Liver (tissue), 9 donors: ENCODE data around the gene ERN1. TPM values are rescaled to one million over a fixed set of nuclear protein-coding genes. Genes with fewer than 3 reads are reported as not detected.

ENCODE experiments used
- DNase-seq: peaks from one replicate; pipeline ENCODE4 v3.0.0-alpha.2; 2017; ENCODE audit warnings: low spot score
- H3K27ac ChIP-seq, 2 donors: one replicate each; pipeline ENCODE4 v1.7.0; 2013; ENCODE audit warnings: inconsistent platforms in 2 of 2, low read length in 2 of 2, control low read depth in 1 of 2, low read depth in 1 of 2, mild to moderate bottlenecking in 1 of 2
- H3K27me3 ChIP-seq, 4 donors: one replicate each; pipeline versions ENCODE4 v1.6.1 to v1.7.0; 2013; ENCODE audit warnings: low read length in 3 of 4, inconsistent platforms in 1 of 4, mild to moderate bottlenecking in 1 of 4, moderate library complexity in 1 of 4; ENCODE audit not compliant: control insufficient read depth in 4 of 4, insufficient read depth in 4 of 4
- H3K36me3 ChIP-seq, 4 donors: one replicate each; pipeline versions ENCODE4 v1.6.1 to v1.7.0; 2013; ENCODE audit warnings: low read length in 3 of 4, mild to moderate bottlenecking in 3 of 4, low read depth in 1 of 4, moderate library complexity in 1 of 4; ENCODE audit not compliant: control insufficient read depth in 4 of 4, insufficient read depth in 3 of 4
- H3K4me1 ChIP-seq, 4 donors: one replicate each; pipeline versions ENCODE4 v1.6.1 to v1.7.0; 2013; ENCODE audit warnings: low read length in 3 of 4, mild to moderate bottlenecking in 3 of 4, moderate library complexity in 1 of 4; ENCODE audit not compliant: control insufficient read depth in 4 of 4, insufficient read depth in 4 of 4
- H3K4me3 ChIP-seq, 3 donors: one replicate each; pipeline versions ENCODE4 v1.6.1 to v1.7.0; 2013; ENCODE audit warnings: low read length in 3 of 3, control low read depth in 1 of 3, low read depth in 1 of 3, mild to moderate bottlenecking in 1 of 3
- H3K9ac ChIP-seq, 2 donors: one replicate each; pipeline ENCODE4 v1.7.0; 2013; ENCODE audit warnings: low read length in 2 of 2, mild to moderate bottlenecking in 2 of 2, moderate library complexity in 2 of 2, control low read depth in 1 of 2, low read depth in 1 of 2
- H3K9me3 ChIP-seq, 4 donors: one replicate each; pipeline versions ENCODE4 v1.6.1 to v1.7.0; 2013; ENCODE audit warnings: low read length in 3 of 4; ENCODE audit not compliant: control insufficient read depth in 4 of 4
- EGR1 ChIP-seq, 2 donors: IDR thresholded peaks; 2 replicates each; pipeline ENCODE4 v1.6.1; 2016 to 2018; ENCODE audit warnings: antibody characterized with exemption in 2 of 2, low read depth in 2 of 2
- FOXA1 ChIP-seq: IDR thresholded peaks from 2 replicates; pipeline ENCODE4 v1.6.1; 2016; ENCODE audit warnings: antibody characterized with exemption
- FOXA2 ChIP-seq: IDR thresholded peaks from 2 replicates; pipeline ENCODE4 v1.6.1; 2016; ENCODE audit warnings: antibody characterized with exemption
- GABPA ChIP-seq, 2 donors: IDR thresholded peaks in 1 of 2; conservative IDR thresholded peaks in 1 of 2; 2 replicates each; pipeline ENCODE4 v1.6.1; 2016; ENCODE audit warnings: antibody characterized with exemption in 2 of 2, mild to moderate bottlenecking in 1 of 2, moderate library complexity in 1 of 2
- HNF4A ChIP-seq, 2 donors: conservative IDR thresholded peaks; 2 replicates each; pipeline ENCODE4 v1.6.1; 2016; ENCODE audit warnings: antibody characterized with exemption in 2 of 2, mild to moderate bottlenecking in 2 of 2
- HNF4G ChIP-seq: IDR thresholded peaks from 2 replicates; pipeline ENCODE4 v1.6.1; 2016; ENCODE audit warnings: antibody characterized with exemption
- JUND ChIP-seq, 2 donors: IDR thresholded peaks; 2 replicates each; pipeline ENCODE4 v1.6.1; 2016; ENCODE audit warnings: antibody characterized with exemption in 2 of 2
- NR2F2 ChIP-seq: IDR thresholded peaks from 2 replicates; pipeline ENCODE4 v1.6.1; 2016; ENCODE audit warnings: antibody characterized with exemption
- RAD21 ChIP-seq, 2 donors: IDR thresholded peaks; 2 replicates each; pipeline ENCODE4 v1.6.1; 2016; ENCODE audit warnings: antibody characterized with exemption in 2 of 2, mild to moderate bottlenecking in 2 of 2
- RXRA ChIP-seq, 2 donors: IDR thresholded peaks; 2 replicates each; pipeline ENCODE4 v1.6.1; 2017 to 2018; ENCODE audit warnings: antibody characterized with exemption in 2 of 2, mild to moderate bottlenecking in 1 of 2
- SP1 ChIP-seq: IDR thresholded peaks from 2 replicates; pipeline ENCODE4 v1.6.1; 2018; ENCODE audit warnings: antibody characterized with exemption, mild to moderate bottlenecking
- TAF1 ChIP-seq: conservative IDR thresholded peaks from 2 replicates; pipeline ENCODE4 v1.6.1; 2016; ENCODE audit warnings: antibody characterized with exemption, mild to moderate bottlenecking
- YY1 ChIP-seq: IDR thresholded peaks from 2 replicates; pipeline ENCODE4 v1.6.1; 2016; ENCODE audit warnings: antibody characterized with exemption, mild to moderate bottlenecking
- WGBS: extraction: QIAGEN DNeasy Blood & Tissue Kit; methylation state at CpG from one replicate; pipeline ENCODE4 v1.1.7; 2013; 5-methylcytosine and 5-hydroxymethylcytosine counted together
- polyA plus RNA-seq, 2 donors: library from polyadenylated mRNA; stranded (reverse) in 1 of 2; unstranded in 1 of 2; fragments of 200-250 nt in 1 of 2; fragments of >200 nt in 1 of 2; fragmentation: Nextera tagmentation in 1 of 2; extraction: Ambion mirVana in 1 of 2; gene quantifications; one replicate each; pipeline versions ENCODE4 v1.2.1 to v1.2.3, GENCODE V29; 2013 to 2015
- total RNA-seq, 2 donors: library from RNA; depleted of rRNA; stranded (reverse); fragments of >200 nt; gene quantifications; one replicate each; pipeline ENCODE4 v1.2.3, GENCODE V29; 2014
- TF ChIP-seq, protein P1 (sequence below): fragments of 150-350 bp; IDR thresholded peaks from 2 replicates; pipeline ENCODE4 v1.5.1; 2017; ENCODE audit warnings: improper control_type of control experiment, low read depth, low read length; ENCODE audit not compliant: missing input control
- TF ChIP-seq, protein P2 (sequence below): IDR thresholded peaks from 2 replicates; pipeline ENCODE4 v1.6.1; 2016; ENCODE audit warnings: antibody characterized with exemption, mild to moderate bottlenecking
- TF ChIP-seq, protein P3 (sequence below): IDR thresholded peaks from 2 replicates; pipeline ENCODE4 v1.6.1; 2016; ENCODE audit warnings: antibody characterized with exemption
- TF ChIP-seq, protein P4 (sequence below): IDR thresholded peaks from 2 replicates; pipeline ENCODE4 v1.6.1; 2016; ENCODE audit warnings: antibody characterized with exemption
- donor health status: healthy.
- donor health status: healthy.
- donor health status: healthy.
- donor health status: healthy.
- donor health status: healthy.

The ERN1 gene
- total and polyA plus RNA-seq, 4 donors, result 6.3 to 35.1 (median 14.9) TPM

DNA sequence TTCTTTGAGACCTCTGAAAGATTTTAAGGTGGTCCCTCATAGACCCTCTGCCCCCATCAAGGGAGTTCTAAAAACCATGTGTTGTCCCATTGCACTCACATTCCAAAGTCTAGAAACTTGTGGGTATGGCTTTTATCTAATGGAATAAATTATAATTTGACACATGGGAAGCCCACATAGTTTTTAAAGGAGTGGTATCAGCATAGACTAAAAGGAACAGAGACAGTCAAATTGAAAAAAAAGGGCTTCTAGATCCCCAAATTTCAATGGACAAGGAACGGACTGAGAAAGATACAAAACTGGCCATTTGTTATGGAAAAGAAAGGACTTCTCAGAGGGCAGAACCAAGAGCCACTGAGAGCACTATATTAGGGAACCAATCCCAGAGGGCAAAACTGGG, 60.8 kb downstream of the ERN1 start:
- Histone ChIP-seq H3K4me1 (peaks cover under 1 to 19% (median 11%) of the 10 kb centered on the region in 4 donors), H3K27me3 (no peaks in the 10 kb centered on the region), H3K9me3 (peaks cover 4 to 11% (median 4%) of the 10 kb centered on the region in 4 donors), H3K9ac (no peak overlapping the region), H3K4me3 (no peak overlapping the region), H3K27ac (no peak overlapping the region), H3K36me3 (peaks cover 22 to 76% (median 61%) of the 10 kb centered on the region in 4 donors)
- WGBS, result 98% methylated on average over 1 of the region's 1 CpG
- TF ChIP-seq EGR1 (IDR thresholded peaks at IDR 0.05; ENCODE audit: low read depth in 2 of 2), result no peak
- no peak for TF ChIP-seq RAD21 (IDR thresholded peaks at IDR 0.05)
- no peak for TF ChIP-seq SP1
- no peak for DNase-seq

DNA sequence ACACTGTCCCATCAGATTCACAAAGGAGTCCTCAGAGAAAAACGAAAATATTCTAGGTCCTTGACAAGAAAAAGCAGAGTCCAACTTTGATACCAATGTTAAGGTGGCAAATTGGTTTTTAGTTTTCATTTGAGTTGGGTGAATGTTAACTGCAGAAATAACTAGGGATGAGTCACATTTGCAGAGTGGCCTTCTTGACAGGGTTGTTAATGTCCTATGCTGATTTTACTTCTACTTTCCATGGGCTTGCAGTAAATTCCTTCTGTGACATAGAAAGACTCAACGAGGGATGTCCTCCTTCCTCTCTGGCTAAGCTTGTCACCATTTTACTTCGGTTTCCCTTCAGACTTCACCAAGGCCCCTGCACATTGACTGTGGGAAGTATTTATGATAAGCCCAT, 62.3 kb downstream of the ERN1 start:
- WGBS, result 91% methylated on average over 3 of the region's 3 CpGs
- H3K4me1 ChIP-seq, result peaks cover 0 to 18% (median 7%) of the 10 kb centered on the region in 4 donors

DNA sequence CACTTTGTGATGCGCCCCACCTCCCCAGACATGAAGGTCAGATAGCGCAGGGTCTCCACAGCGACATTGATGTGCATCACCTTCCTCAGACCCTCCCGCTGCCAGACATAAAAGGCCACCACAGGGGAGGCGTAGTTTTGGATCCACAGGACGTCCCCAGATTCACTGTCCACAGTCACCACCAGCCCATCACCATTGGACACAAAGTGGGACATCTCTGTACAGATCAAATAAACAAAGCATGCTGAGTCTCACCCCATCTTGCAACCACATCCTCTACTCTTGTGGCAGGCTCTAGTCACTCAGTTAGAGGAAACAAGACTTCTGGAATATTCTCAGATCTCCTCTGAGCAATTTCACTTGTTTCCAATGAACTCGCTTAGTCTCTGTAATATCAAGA, 63.2 kb downstream of the ERN1 start:
- no peaks in the 10 kb centered on the region for H3K27me3 ChIP-seq
- WGBS, result 94% methylated on average over 7 of the region's 7 CpGs
- H3K4me1 ChIP-seq, result peaks cover 0 to 18% (median 7%) of the 10 kb centered on the region in 4 donors
- DNase-seq, result no peak
- H3K9me3 ChIP-seq, result peaks cover 4 to 11% (median 4%) of the 10 kb centered on the region in 4 donors
- no peak overlapping the region for H3K4me3 ChIP-seq
- H3K36me3 ChIP-seq, result peaks cover 20 to 76% (median 66%) of the 10 kb centered on the region in 4 donors
- TF ChIP-seq, protein P1, sequence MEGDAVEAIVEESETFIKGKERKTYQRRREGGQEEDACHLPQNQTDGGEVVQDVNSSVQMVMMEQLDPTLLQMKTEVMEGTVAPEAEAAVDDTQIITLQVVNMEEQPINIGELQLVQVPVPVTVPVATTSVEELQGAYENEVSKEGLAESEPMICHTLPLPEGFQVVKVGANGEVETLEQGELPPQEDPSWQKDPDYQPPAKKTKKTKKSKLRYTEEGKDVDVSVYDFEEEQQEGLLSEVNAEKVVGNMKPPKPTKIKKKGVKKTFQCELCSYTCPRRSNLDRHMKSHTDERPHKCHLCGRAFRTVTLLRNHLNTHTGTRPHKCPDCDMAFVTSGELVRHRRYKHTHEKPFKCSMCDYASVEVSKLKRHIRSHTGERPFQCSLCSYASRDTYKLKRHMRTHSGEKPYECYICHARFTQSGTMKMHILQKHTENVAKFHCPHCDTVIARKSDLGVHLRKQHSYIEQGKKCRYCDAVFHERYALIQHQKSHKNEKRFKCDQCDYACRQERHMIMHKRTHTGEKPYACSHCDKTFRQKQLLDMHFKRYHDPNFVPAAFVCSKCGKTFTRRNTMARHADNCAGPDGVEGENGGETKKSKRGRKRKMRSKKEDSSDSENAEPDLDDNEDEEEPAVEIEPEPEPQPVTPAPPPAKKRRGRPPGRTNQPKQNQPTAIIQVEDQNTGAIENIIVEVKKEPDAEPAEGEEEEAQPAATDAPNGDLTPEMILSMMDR, result no peak
- TF ChIP-seq HNF4A (conservative IDR thresholded peaks at IDR 0.05) (no peak), FOXA1 (no peak), FOXA2 (no peak), TAF1 (no peak), NR2F2 (no peak), GABPA (IDR thresholded peaks at IDR 0.05 in 1 of 2, conservative IDR thresholded peaks at IDR 0.05 in 1 of 2) (no peak), RAD21 (IDR thresholded peaks at IDR 0.05) (no peak), SP1 (no peak), YY1 (no peak)
- TF ChIP-seq, protein P2, sequence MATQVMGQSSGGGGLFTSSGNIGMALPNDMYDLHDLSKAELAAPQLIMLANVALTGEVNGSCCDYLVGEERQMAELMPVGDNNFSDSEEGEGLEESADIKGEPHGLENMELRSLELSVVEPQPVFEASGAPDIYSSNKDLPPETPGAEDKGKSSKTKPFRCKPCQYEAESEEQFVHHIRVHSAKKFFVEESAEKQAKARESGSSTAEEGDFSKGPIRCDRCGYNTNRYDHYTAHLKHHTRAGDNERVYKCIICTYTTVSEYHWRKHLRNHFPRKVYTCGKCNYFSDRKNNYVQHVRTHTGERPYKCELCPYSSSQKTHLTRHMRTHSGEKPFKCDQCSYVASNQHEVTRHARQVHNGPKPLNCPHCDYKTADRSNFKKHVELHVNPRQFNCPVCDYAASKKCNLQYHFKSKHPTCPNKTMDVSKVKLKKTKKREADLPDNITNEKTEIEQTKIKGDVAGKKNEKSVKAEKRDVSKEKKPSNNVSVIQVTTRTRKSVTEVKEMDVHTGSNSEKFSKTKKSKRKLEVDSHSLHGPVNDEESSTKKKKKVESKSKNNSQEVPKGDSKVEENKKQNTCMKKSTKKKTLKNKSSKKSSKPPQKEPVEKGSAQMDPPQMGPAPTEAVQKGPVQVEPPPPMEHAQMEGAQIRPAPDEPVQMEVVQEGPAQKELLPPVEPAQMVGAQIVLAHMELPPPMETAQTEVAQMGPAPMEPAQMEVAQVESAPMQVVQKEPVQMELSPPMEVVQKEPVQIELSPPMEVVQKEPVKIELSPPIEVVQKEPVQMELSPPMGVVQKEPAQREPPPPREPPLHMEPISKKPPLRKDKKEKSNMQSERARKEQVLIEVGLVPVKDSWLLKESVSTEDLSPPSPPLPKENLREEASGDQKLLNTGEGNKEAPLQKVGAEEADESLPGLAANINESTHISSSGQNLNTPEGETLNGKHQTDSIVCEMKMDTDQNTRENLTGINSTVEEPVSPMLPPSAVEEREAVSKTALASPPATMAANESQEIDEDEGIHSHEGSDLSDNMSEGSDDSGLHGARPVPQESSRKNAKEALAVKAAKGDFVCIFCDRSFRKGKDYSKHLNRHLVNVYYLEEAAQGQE, result no peak
- TF ChIP-seq, protein P3, sequence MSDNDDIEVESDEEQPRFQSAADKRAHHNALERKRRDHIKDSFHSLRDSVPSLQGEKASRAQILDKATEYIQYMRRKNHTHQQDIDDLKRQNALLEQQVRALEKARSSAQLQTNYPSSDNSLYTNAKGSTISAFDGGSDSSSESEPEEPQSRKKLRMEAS, result no peak
- TF ChIP-seq, protein P4, sequence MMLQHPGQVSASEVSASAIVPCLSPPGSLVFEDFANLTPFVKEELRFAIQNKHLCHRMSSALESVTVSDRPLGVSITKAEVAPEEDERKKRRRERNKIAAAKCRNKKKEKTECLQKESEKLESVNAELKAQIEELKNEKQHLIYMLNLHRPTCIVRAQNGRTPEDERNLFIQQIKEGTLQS, result no peak
- H3K27ac ChIP-seq, result no peak overlapping the region
- no peak overlapping the region for H3K9ac ChIP-seq

More for the DNA sequence above, 62.3 kb downstream of the ERN1 start:
- Histone ChIP-seq H3K9ac (no peak overlapping the region), H3K27me3 (no peaks in the 10 kb centered on the region), H3K27ac (no peak overlapping the region), H3K9me3 (peaks cover 4 to 11% (median 4%) of the 10 kb centered on the region in 4 donors), H3K36me3 (peaks cover 22 to 81% (median 69%) of the 10 kb centered on the region in 4 donors), H3K4me3 (no peak overlapping the region)
- DNase-seq, result no peak
- no peak for TF ChIP-seq YY1
- TF ChIP-seq, protein P4, result no peak
- TF ChIP-seq, protein P3, result no peak
- TF ChIP-seq RAD21 (IDR thresholded peaks at IDR 0.05), result no peak
- TF ChIP-seq, protein P1, result no peak
- TF ChIP-seq HNF4G, result no peak
- no peak for TF ChIP-seq RXRA (IDR thresholded peaks at IDR 0.05)
- no peak for TF ChIP-seq FOXA1
- TF ChIP-seq JUND (IDR thresholded peaks at IDR 0.05), result no peak
- TF ChIP-seq NR2F2, result no peak
- no peak for TF ChIP-seq GABPA (IDR thresholded peaks at IDR 0.05 in 1 of 2, conservative IDR thresholded peaks at IDR 0.05 in 1 of 2)
